ENCODE results near the gene LARGE1.

LARGE1 gene

GRCh38 chr22:33599596-33599995 lies 320.7 kb downstream of the LARGE1 start:
- Histone ChIP-seq H3K4me1 (peaks cover 0 to 9% (median 0%) of the 10 kb centered on the region in 10 experiments; a peak in 5 of 20 replicates), H4K20me1 (peaks cover 0 to 4% (median 0%) of the 10 kb centered on the region in 11 experiments; a peak in 4 of 22 replicates), H3K36me3 (peaks cover 28 to 89% (median 55%) of the 10 kb centered on the region in 11 experiments; a peak in 20 of 22 replicates), H3K27ac (no peak overlapping the region), H3K4me3 (no peak overlapping the region), H3K9me3 (replicated peaks in 1 of 11) (peaks cover 0 to 13% (median 9%) of the 10 kb centered on the region in 11 experiments; a peak in 10 of 22 replicates), H3K4me2 (no peak overlapping the region), H3K9ac (no peak overlapping the region), H3K27me3 (no peaks in the 10 kb centered on the region)
- TF ChIP-seq Cebpa-rat (IDR thresholded peaks at IDR 0.05), result no peak

- Histone ChIP-seq H3K9ac (no peak overlapping the region), H3K27ac (no peak overlapping the region), H3K27me3 (no peaks in the 10 kb centered on the region), H3K4me2 (no peak overlapping the region), H3K4me3 (no peak overlapping the region), H3K4me1 (peaks cover 0 to 9% (median 0%) of the 10 kb centered on the region in 10 experiments; a peak in 5 of 20 replicates), H3K9me3 (replicated peaks in 1 of 11) (peaks cover 0 to 13% (median 9%) of the 10 kb centered on the region in 11 experiments; a peak in 10 of 22 replicates), H3K36me3 (peaks cover 24 to 89% (median 47%) of the 10 kb centered on the region in 11 experiments; a peak in 19 of 22 replicates), H4K20me1 (no peaks in the 10 kb centered on the region; a peak in 2 of 22 replicates)
- no peak for TF ChIP-seq Cebpa-rat (IDR thresholded peaks at IDR 0.05)
Measured at GRCh38 chr22:33598821-33599220, 321.5 kb downstream of the LARGE1 start.

GRCh38 chr22:33597274-33597985 lies 322.8 kb downstream of the LARGE1 start:
- H3K9me3 ChIP-seq (replicated peaks in 1 of 11), result peaks cover 0 to 13% (median 9%) of the 10 kb centered on the region in 11 experiments; a peak in 10 of 22 replicates
- H3K4me3 ChIP-seq, result no peak overlapping the region
- no peaks in the 10 kb centered on the region for H3K27me3 ChIP-seq
- no peak overlapping the region for H3K27ac ChIP-seq
- no peak for TF ChIP-seq Cebpa-rat (IDR thresholded peaks at IDR 0.05)
- peaks cover 24 to 82% (median 35%) of the 10 kb centered on the region in 11 experiments; a peak in 19 of 22 replicates for H3K36me3 ChIP-seq
- no peak overlapping the region for H3K9ac ChIP-seq
- H3K4me2 ChIP-seq, result no peak overlapping the region
- H4K20me1 ChIP-seq, result no peaks in the 10 kb centered on the region; a peak in 2 of 22 replicates
- peaks cover 0 to 9% (median 0%) of the 10 kb centered on the region in 10 experiments; a peak in 5 of 20 replicates for H3K4me1 ChIP-seq

- Histone ChIP-seq H3K36me3 (peaks cover under 1 to 46% (median 14%) of the 10 kb centered on the region in 11 experiments; a peak in 15 of 22 replicates), H3K4me2 (no peak overlapping the region; a peak in 1 of 22 replicates), H3K27ac (no peak overlapping the region), H4K20me1 (no peaks in the 10 kb centered on the region; a peak in 1 of 22 replicates), H3K4me1 (no peaks in the 10 kb centered on the region), H3K9ac (no peak overlapping the region), H3K4me3 (no peak overlapping the region), H3K27me3 (no peaks in the 10 kb centered on the region), H3K9me3 (replicated peaks in 1 of 11) (peaks cover 0 to 2% (median under 1%) of the 10 kb centered on the region in 11 experiments; a peak in 4 of 22 replicates)
- TF ChIP-seq Cebpa-rat (IDR thresholded peaks at IDR 0.05), result no peak
Measured at GRCh38 chr22:33593818-33594217, 326.5 kb downstream of the LARGE1 start.

- no peaks in the 10 kb centered on the region for H3K4me1 ChIP-seq
- no peaks in the 10 kb centered on the region for H3K27me3 ChIP-seq
- H4K20me1 ChIP-seq, result no peaks in the 10 kb centered on the region
- H3K27ac ChIP-seq, result no peak overlapping the region
- no peak overlapping the region for H3K4me3 ChIP-seq
- no peak overlapping the region for H3K9ac ChIP-seq
- H3K4me2 ChIP-seq, result no peak overlapping the region
- H3K9me3 ChIP-seq (replicated peaks in 1 of 11), result no peaks in the 10 kb centered on the region
- H3K36me3 ChIP-seq, result peaks cover 0 to 33% (median 8%) of the 10 kb centered on the region in 11 experiments; a peak in 9 of 22 replicates
- no peak for TF ChIP-seq Cebpa-rat (IDR thresholded peaks at IDR 0.05)
Measured at GRCh38 chr22:33591946-33592345, 328.3 kb downstream of the LARGE1 start.

GRCh38 chr22:33589297-33589696 lies 331.0 kb downstream of the LARGE1 start:
- Histone ChIP-seq H3K27ac (no peak overlapping the region), H3K4me1 (0 out of 20 replicates have a peak, but pooled peaks cover 0 to 4% (median 0%) of the 10 kb centered on the region in 10 experiments), H3K36me3 (peaks cover 0 to 11% (median 0%) of the 10 kb centered on the region in 11 experiments; a peak in 4 of 22 replicates), H4K20me1 (no peaks in the 10 kb centered on the region; a peak in 1 of 22 replicates), H3K9ac (no peak overlapping the region), H3K9me3 (replicated peaks in 1 of 11) (no peaks in the 10 kb centered on the region), H3K4me2 (no peak overlapping the region), H3K4me3 (no peak overlapping the region), H3K27me3 (no peaks in the 10 kb centered on the region)
- TF ChIP-seq Cebpa-rat (IDR thresholded peaks at IDR 0.05), result no peak

- TF ChIP-seq Cebpa-rat (IDR thresholded peaks at IDR 0.05), result no peak
- Histone ChIP-seq H4K20me1 (no peaks in the 10 kb centered on the region; a peak in 1 of 22 replicates), H3K27me3 (no peaks in the 10 kb centered on the region), H3K4me2 (no peak overlapping the region), H3K9me3 (replicated peaks in 1 of 11) (no peaks in the 10 kb centered on the region), H3K36me3 (peaks cover 0 to 6% (median 0%) of the 10 kb centered on the region in 11 experiments; a peak in 4 of 22 replicates), H3K27ac (no peak overlapping the region), H3K4me3 (no peak overlapping the region), H3K9ac (no peak overlapping the region), H3K4me1 (0 out of 20 replicates have a peak, but pooled peaks cover 0 to 5% (median 0%) of the 10 kb centered on the region in 10 experiments)
Measured at GRCh38 chr22:33588860-33589259, 331.4 kb downstream of the LARGE1 start.

GRCh38 chr22:33584152-33584551 lies 336.1 kb downstream of the LARGE1 start:
- Histone ChIP-seq H4K20me1 (peaks cover 0 to 11% (median 0%) of the 10 kb centered on the region in 11 experiments; a peak in 4 of 22 replicates), H3K9ac (no peak overlapping the region), H3K4me1 (peaks cover 2 to 10% (median 7%) of the 10 kb centered on the region in 10 experiments; a peak in 19 of 20 replicates), H3K27ac (no peak overlapping the region), H3K36me3 (peaks cover 0 to 4% (median 0%) of the 10 kb centered on the region in 11 experiments; a peak in 1 of 22 replicates), H3K27me3 (no peaks in the 10 kb centered on the region), H3K4me2 (no peak overlapping the region), H3K9me3 (replicated peaks in 1 of 11) (no peaks in the 10 kb centered on the region), H3K4me3 (no peak overlapping the region)
- TF ChIP-seq Cebpa-rat (IDR thresholded peaks at IDR 0.05), result no peak

GRCh38 chr22:33582822-33583400 lies 337.4 kb downstream of the LARGE1 start:
- no peaks in the 10 kb centered on the region for H3K9me3 ChIP-seq (replicated peaks in 1 of 11)
- H3K4me1 ChIP-seq, result peaks cover 9 to 22% (median 16%) of the 10 kb centered on the region in 10 experiments; a peak in 19 of 20 replicates
- H4K20me1 ChIP-seq, result peaks cover 0 to 11% (median 0%) of the 10 kb centered on the region in 11 experiments; a peak in 4 of 22 replicates
- H3K36me3 ChIP-seq, result no peaks in the 10 kb centered on the region
- H3K27me3 ChIP-seq, result no peaks in the 10 kb centered on the region
- no peak for TF ChIP-seq Cebpa-rat (IDR thresholded peaks at IDR 0.05)
- H3K9ac ChIP-seq, result no peak overlapping the region
- no peak overlapping the region for H3K27ac ChIP-seq
- H3K4me3 ChIP-seq, result no peak overlapping the region
- no peak overlapping the region for H3K4me2 ChIP-seq

All from BLaER1 treated with 17β-estradiol and CSF1 and Interleukin-3, amounts not matched to agents 10 nM and 100 nM (cell line).